Mucosa of gallbladder (tissue), 1 donor: ENCODE data around the gene LEKR1. TPM values are rescaled to one million over a fixed set of nuclear protein-coding genes. Genes with fewer than 3 reads are reported as not detected.
"Not testable (repeated sequence)": the region's sequence is repeated elsewhere in the genome, so short reads cannot be mapped to it uniquely, and the experiment has no call there.

Experiments used
- DNase-seq: peaks from one replicate; pipeline ENCODE4 v3.0.0-alpha.2; 2020; ENCODE audit warnings: low spot score
- total RNA-seq: library from RNA; stranded (reverse); gene quantifications from one replicate; pipeline ENCODE4 v1.2.1, GENCODE V29; 2021
- donor health status: DM: no; HTN: no; CAD: no.

LEKR1 gene
- total RNA-seq, 1 donor from 2014 or later, result 2.2 TPM

DNA sequence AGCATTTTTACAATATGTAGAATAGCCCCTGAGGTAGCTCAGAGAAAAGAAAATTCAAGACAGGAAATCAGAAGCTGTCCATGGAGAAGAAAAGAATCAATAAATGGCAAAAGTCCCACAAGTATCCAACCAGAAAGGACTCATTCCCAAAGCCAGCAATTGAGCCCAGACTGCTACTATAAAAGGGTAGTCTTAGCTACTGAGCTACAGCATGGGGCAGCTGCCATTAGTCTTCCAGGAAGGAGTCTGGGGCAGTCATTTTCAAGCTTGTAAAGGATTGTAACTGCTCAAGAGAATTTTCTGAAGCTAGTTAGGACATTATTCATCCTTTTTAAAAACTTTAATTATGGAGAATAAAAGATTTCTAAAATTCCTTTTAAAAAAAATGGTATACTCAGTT, 10.5 kb downstream of the LEKR1 start:
- DNase-seq, result no peak

DNA sequence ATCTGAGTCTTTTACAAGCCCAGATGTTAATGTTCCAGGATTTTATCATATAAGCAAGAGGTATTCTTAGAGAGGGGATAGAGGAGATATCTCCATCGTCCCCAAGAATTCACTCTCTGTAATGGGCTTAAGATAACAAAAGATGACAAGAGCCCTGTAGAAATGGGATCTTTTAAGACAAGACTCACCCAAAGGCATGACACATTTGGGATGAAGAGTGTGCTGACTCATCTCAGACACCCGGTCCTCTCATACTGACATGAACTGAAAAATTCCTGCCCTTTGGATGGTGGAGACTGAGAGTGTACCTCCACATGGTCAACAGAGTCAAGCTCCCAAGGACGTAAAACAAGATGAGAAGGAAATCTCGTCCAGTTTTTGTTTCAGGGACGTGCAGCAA, 11.0 kb downstream of the LEKR1 start:
- DNase-seq, result no peak

DNA sequence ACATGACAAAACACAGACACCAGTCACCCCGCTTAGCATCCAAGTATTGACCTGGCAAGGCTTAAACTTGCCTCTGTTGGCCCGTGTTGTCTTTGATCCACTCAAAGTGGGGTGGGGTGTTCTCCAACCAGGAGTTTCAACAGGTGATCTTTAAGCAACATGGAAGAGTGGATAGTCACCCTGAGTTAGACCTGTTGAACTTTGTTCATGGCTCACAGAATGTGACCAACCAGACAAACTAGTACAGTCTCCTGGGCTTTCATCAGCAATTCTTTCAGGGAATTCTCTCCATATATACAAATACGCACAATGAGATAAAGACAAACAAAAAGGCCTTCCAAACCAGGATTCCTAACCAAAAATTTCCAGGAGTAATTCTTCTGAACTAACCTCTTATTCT, 11.9 kb downstream of the LEKR1 start:
- no peak for DNase-seq

DNA sequence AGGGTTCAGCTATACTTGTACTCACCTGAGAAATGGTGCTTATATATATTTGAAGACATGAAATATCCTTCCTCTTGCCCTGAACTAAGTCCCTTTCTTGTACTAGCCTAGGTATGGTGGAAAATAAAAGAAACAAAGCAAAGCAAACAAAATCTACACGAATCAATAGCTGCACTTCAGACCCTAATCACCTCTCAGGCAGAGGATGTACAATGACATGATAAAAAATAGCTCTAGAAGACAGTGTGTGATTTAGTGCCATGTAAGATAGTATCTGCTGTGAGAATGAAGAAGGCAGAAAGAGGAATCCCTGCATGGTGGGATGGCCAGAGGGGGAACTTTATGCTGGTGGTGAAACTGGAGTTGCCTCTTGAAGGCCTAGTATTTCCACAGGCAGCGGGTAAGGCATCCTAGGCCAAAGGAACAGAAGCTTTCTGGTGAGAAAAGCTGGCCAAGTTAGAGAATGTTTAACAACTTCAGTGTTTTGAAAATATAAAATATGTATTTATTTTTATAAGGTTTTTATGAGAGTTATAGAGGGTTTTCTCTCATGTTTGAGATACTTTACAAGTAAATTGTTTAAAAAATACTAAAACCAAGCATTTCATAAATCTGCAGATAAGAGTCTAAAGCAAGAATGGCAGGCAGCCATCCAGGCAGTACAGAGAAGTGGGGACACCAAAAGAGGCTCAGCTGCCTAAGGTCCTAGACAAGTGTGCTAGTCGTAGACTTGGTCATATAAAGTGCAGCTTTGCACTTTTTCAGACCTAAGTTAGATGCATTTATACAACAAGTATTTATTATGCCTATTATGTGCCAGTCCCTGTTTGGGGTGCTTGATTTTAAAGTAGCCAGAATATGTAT, 14.9 kb downstream of the LEKR1 start:
- DNase-seq, result no peak

DNA sequence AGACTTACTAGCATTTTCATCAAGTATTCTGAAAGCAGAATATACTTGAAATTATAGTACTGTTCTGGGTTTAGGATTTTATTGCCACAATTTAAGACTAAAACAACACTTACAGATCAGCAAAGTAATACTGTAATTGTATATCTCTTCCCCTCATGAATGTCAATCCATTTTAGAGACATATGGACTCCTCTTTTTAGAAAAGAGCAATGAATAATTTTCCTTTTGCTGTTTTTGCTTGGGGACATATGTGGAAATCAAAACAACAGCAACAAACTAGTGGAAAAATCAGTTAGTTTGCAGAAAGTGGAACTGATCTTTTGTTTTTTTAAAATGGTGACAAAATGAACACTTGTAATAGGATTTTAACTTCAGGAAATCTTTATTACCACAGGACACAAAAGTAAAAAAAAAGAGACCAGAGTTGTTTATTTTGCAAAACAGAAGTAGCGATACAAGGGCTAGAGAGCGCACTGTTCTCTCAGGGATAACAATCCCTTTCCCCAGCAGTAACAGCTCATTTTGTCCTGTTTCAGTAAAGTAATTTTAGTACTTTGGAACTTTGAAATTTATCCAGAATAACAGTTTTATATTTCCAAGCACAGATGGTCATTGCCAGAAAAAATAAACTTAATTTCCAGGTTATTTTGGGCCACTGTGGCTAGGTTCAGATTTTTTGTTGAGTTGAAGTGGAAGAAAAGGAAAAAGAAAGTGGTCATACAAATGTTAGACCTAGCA, 17.1 kb downstream of the LEKR1 start:
- DNase-seq, result no peak

DNA sequence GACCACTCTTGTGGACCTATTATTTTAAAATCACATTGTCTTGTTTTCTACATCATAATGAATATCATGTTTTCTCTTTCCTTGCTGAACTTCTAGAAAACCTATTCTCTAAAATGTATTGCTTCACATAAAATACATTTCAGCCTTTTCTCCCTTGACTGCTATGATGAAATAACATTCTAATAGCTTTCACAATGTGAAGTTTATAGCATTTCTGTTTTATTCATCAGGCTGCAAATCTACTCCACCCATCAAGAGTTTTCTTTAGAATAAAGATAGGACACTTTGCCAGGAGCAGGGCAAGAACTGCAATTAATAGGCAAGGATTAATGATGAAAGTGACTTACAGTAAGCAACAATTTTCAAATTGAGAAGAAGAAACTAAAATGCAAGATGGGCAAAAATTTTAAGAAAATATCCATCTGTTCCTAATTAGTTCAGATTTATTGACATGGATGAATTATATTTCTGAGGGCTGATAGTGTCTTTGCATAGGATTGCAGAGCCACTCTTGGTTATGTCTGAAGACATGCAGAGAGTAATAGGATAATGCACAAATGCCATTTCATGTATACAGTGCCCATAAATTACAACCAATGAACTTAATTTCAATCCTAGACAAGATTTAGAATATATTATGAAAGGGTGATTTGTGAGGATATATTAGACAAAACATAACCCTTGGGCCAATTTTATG, 21.7 kb downstream of the LEKR1 start:
- DNase-seq, result no peak

DNA sequence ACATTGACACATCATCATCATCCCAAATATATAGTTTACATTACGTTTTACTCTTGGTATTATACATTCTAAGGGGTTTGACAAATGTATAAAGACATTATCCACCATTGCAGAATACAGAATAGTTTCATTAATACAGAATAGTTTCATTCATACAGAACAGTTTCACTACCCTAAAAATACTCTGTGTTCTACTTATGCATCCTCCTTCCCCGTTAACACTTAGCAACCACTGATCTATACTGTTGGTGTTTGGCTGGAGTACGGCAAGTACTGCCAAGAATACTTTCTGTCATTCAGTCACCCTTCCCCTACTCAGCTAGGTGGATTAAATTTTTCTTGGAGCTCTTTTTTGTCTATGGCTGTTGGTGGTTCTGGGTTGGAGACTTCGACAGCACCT, 33.4 kb downstream of the LEKR1 start:
- no peak for DNase-seq

DNA sequence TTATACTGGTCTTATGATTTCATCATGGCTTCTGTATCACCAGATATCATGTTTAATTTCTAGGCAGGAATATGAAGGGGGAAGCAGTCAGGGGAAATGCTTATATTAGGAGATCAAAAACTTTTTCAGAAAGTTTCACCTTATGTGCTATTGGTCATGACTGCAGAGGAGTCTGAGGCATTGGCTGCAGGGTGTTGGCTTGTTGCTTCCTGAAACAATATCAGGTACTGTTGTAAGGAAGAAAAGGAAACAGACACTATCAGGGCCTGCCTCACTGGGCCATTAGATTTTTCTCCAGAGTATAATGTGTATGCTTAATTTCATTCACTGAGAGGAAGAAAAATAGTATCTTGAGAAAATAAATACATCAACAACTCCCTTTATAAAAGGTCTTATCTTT, 34.7 kb downstream of the LEKR1 start:
- DNase-seq, result no peak

DNA sequence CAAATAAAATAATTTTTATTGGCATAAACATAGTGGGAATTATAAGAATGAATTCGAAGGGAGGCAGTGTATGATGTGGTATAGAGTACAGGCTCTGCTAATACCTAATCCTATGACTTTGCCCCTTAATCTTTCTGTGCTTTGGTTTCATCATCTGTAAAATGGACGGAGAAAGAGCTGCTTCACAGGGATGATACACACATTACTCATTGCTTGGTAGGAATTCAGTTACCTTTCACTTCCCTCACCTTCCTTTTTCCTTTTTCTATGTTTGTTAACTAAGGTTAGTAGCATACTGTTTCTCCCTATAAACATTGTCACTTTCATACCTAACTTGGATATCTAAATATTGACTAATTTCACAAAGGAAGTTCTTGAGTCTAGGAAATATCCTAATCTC, 36.2 kb downstream of the LEKR1 start:
- no peak for DNase-seq

DNA sequence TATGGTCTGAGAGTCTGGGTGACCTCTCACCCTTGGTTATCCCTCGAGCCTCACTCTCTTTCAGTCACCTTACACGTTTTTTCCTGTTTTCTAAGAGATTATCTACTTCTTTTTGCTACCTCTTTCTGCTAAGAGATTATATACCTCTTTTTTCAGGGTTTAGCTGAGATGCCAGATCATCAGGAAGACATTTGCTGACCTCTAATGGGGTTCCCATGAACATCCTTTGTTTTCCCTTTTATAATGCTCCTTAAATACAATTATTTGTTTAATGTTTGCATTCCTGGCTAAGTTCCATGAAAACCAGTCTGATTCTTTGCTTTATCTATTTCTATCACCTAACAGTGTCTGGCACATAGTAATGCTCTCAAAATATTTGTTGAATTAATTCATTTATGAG, 39.6 kb downstream of the LEKR1 start:
- no peak for DNase-seq

DNA sequence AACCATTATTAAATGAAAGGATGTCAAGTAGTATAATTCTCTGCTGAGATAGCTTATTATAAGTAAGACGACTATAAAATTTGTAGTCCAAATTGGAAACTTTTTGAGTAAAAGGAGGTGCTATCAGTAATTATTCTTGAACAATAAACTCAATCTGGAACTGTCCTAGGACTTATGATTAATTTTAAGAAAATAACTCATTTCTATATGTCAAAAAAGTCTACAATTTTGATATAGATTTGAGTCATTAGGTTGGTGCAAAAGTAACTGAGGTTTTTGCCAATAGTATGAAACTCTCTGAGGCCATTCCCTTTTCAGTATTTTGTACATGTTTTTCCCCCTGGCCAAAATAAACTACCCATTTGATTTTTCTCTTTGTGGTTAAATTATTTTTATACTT, 41.0 kb downstream of the LEKR1 start:
- DNase-seq, result no peak

DNA sequence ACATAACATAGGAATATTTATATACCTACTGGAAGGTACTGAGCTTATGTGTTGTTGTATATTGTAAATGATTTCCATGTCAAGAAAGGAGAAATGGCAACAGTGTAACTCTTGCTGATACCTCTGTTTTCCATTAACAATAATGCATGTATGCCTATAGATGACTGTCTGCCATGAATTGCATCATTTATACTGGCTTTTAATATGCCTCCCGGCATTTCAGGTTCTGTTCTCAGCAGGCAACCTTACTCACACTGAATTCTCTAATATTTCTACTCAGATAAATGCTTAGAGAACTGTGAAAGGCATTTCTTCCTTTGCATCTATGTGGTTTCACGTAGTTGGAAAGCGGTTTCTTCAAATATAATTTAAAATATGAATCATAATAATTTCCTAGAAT, 41.8 kb downstream of the LEKR1 start:
- DNase-seq, result no peak

DNA sequence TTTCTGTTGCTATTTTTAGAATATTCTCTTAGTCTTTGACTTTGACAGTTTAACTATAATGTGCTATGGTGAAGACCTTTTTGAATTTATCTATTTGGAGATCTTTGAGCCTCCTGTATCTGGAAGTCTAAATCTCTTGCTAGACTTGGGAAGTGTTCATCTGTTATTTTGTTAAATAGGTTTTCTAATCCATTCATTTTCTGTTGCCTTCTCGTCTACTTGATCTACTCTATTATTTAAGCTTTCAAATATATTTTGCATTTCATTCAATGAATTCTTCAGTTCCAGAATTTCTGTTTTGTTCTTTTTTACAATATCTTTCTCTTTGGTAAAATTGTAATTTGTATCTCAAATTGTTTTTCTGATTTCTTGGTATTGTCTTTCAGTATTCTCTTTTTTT, 47.8 kb downstream of the LEKR1 start:
- no peak for DNase-seq

DNA sequence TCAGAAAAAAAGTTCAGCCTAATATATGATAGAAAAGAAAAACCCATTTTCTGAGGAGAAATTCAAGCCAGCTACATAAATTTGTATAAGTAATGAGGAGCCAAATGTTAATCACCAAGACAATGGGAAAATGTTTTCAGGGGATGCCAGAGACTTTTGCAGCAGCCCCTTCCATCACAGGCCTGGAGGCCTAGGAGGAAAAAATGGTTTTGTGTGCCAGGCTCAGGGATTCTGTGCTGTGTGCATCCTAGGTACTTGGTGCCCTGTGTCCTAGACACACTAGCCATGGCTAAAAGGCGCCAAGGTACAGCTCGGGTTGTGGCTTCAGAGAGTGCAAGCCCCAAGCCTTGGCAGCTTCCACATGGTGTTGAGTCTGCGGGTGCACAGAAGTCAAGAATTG, 53.3 kb downstream of the LEKR1 start:
- DNase-seq, result not testable (repeated sequence)

DNA sequence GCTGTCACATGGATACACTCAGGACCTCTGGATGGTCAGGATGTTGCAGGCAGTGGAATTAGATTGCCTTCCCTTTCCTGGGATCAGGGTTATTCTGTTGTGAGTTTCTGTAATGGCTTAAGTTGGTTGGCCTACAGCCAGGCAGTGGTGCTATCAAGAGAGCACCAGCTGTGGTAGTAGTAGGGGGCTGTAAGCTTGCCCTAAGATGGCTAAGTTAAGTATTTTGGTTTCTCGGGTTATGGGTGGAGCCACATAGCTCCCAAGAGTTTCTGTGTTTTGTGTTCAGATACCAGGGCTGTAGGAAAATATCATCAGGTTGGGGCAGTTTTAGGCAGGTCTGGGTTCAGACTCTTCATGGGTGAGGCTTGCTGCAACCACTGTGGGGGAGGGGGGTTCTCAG, 59.6 kb downstream of the LEKR1 start:
- no peak for DNase-seq

DNA sequence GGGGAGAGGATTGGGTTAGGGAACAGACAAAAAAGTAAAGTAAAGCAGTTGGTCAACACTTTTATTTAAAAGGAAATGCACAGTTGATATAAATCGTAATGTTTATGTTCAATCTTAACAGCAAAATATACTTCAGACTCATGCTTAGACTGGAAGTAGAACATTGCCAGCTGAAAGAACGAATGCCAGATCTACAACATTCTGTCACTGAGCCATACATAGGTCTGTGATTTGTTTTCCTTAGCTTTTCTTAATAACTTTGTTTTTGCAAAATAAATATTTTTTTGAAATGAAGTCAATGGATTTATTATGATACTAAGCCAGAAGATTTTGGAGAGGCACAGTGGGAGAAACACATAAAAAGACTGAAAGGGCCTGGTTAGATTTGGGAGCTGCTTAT, 62.0 kb downstream of the LEKR1 start:
- DNase-seq, result no peak

DNA sequence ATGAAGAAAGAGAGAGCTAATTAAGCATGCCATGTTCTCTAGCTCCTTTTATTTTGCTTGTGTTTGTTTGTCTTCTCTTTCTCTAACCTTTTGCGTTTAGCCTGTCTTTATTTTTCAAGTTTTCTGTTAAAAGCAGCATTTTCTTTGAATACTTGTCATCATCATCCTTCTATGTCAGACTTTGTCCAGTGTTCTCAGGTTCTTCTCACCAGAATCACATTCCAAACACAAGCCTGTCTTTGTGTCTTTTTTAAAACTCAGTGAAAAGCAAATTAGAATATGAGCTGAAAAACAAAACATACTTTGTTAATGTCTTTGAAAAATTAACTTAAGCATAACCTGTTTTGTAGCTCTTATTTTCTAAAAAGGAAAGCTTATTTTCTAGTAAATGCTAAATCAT, 62.4 kb downstream of the LEKR1 start:
- DNase-seq, result no peak

DNA sequence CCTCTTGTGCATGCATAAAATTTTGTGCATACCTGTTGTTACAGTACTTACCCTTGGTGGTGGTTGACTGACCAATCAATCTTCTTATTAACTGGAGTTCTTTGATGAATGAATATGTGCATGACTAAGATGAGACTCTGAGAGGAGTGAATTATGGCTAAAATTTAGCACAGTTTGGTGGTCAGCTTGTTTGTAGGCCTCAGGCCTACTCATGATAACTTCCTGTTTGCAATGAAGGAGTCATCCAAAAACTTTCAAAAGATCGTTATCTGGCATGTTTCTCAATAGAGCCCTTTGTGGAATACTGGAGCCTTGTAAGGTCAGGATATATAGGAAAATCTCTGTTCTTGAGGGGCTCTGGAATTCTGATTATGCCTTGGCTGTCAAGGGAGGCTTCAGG, 66.5 kb downstream of the LEKR1 start:
- no peak for DNase-seq

DNA sequence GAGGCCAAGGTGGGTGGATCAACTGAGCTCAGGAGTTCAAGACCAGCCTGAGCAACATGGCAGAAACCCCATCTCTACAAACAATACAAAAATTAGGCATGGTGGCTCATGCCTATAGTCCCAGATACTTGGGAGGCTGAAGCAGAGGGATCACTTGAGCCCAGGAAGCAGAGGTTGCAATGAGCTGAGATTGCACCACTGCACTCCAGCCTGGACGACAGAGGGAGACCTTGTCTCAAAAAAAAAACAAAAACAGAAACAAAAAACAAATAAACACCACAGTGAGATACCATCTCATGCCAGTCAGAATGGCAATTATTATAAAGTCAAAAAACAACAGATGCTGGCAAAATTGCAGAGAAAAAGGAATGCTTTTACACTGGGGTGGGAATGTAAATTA, 69.2 kb downstream of the LEKR1 start:
- DNase-seq, result not testable (repeated sequence)

DNA sequence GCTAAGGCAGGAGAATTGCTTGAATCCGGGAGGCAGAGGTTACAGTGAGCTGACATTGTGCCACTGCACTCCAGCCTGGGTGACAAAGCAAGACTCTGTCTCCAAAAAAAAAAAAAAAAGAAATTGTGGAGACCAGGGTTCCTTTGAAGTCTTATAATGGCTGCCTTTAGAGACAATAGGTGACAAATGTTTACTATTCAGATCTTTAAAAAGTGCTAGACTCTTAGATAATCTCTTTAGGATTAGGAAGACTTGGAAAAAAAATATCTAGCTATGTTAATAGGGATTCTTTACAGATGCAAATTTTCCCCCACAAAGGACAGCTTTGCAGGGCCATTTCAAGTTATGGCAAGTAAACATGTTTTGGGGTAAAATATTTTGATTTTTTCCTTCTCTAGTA, 71.7 kb downstream of the LEKR1 start:
- not testable (repeated sequence) for DNase-seq

DNA sequence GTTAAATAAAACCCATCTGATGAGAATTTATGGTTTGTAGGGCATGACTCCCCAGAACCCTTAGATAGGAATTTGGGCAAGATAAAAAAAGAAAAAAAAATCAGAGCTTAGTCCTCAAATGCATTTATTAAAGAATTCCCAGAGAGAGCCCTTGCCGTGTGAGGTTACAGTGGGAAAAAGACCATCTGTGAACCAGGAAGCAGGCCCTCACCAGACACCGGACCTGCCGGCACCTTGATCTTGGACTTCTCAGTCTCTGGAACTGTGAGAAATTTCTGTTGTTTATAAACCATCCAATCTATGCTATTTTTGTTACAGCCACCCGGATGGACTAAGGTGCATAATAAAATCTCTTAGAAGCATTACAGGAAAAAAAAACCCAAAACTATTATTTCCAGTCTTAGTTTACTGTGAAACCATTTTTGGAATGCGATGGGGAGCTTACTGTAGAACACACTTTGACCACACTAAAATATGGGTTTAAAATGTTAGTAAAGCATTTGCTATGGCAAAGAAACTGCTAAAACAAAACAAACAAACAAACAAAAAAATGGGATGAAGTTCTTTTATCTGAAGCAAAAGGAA, 72.2 kb downstream of the LEKR1 start:
- no peak for DNase-seq

DNA sequence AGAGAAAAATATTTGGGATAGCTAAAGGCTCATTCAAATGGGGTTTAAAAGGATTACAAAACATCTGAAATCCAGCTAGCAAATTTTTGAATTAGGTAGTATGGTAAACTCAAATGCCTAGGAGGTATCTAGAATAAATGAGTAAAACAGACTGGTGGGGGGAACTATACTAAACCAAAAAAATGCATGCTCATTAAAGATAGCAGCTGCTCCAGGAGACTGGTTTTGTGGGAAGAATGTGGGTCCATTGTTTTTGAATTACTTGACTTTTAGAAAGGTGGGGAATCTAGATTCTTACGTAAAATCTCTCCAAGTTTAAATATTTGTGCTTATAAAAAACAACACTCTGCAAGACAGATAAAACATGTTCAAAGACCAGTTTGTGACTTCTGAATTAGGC, 73.8 kb downstream of the LEKR1 start:
- no peak for DNase-seq
